Femur (tissue), 1 donor: ENCODE data around the gene GRM7.

Source experiments
- DNase-seq: peaks from one replicate; pipeline ENCODE4 v3.0.0-alpha.2; 2017

GRM7 gene

DNA sequence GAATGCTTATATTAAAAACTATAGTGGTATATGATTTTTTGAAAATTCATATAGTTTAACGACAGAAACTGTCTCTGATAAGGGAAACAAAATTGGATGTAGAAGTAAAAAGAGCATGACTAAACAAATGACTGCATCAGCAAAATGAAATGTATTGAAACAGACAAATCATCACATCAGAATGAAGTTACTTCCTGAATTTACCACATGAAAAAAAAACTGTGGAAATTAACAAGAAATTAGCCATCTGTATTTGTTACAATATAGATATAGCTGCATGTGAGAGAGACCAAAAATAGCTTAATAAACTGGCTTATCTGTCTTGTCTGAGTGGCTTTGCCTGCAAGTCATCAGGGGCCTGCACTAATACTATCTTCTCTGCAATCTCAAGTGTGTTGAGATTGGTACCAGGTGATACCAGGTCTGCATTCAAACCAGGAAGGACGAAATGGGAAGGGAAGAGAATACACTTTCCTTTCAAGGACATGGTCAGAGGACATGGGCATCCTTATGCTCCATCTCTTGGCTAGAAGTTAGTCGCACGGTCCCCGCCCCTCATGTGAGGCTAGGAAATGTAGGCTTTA is 388.7 kb downstream of the GRM7 start:
- no peak for DNase-seq

- no peak for DNase-seq
Measured at GRCh38 chr3:7254251-7254650, 393.3 kb downstream of the GRM7 start.

DNA sequence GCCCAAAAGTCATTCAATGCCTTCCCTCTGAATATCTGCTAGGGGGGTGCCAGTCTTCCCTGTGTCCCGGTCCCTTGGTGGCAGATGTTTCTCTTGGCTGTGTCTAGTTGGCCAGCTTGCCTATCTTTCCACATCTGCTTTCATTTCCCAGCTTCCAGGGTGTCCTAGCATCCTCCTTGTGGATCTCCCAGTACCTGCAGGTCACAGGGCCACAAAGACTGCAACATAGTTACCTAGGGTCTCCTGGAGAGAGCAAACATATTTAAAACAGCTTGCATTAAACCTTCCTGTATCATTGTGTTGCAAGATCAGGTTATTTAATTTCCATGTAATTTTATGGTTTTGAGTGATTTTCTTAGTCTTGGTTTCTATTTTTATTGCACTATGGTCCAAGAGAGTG is 400.1 kb downstream of the GRM7 start:
- no peak for DNase-seq

DNA sequence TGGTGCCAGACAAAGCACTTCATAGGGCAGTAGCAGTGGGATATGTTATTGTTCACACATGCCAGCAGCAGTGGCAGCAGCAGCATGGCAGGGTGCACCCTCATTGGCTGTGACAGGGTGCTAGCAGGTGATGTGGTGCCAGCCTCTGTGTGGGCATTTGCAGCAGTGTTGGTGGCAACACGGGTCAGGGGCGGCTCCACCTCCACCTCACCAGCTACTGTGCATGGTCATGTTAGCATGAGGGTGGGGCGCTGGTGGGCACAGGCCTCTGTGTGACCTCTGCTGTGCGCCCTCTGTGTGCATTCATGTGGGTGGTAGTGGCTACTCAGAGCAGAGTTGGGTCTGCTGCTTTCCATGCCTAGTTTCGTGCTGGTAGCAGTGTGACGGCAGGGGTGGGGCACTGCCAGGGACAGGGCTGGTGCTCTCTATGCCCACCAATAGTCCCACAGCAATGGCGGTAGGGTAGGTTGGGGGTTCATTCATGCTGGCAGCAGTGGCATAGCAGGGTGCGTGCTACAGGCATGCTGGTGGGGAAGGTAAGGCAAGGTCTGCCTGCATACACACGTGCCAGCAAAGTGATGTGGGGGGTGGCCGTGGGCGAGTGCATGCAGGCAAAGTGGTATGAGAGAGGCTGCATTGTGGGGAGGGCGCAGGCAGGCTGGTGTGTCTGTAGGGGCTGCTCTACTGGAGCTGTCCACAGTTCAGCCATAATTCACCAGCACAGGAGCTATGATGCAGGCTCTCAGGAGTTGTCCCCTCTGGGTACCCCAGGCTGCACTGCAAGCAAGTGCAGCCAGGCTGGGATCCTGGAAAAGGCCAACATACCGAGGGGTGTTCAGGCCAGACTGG is 402.7 kb downstream of the GRM7 start:
- no peak for DNase-seq

- DNase-seq = no peak
Measured at GRCh38 chr3:7264196-7264526, 403.2 kb downstream of the GRM7 start.

GRCh38 chr3:7265736-7266135 is 404.8 kb downstream of the GRM7 start:
- no peak for DNase-seq

- DNase-seq = no peak
Measured at GRCh38 chr3:7266551-7266950, 405.6 kb downstream of the GRM7 start.

DNA sequence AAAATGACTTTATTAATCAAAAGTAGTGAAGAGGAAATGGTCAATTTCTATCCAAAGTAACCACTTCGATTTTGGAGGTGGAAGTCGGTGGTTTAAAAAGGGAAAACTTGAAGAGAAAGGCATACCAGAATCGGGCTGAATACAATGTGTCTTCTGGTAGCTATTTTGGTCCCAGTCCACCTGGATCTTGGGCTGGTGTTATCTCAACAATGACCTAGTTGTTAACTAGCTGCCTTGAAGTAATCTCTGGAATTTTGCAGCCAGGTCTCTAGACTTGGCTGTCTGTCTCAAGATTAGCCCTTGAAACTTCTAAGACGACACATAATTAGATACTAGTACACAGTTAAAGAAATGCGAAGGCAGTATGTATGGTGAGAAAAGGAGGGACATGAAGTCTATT is 409.8 kb downstream of the GRM7 start:
- DNase-seq = no peak

- DNase-seq = no peak
Measured at GRCh38 chr3:7271631-7272030, 410.7 kb downstream of the GRM7 start.

DNA sequence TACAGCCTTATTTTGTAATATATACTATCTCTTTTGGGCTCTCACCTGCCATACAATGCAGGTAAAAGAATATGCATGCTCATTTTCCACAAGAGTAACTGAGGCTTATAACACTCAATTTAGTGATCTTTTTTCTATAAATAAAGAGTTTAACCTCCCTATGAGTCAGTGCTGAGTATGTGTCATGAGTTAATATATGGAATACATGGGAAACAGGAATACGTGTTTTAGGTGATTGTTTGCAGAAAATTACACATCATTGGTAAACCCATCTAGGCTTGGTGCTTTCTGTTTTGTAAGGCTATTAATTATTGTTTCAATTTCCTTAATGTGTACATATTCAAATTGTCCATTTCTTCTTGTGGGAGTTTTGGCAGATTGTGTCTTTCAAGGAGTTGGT is 411.3 kb downstream of the GRM7 start:
- DNase-seq = no peak

- no peak for DNase-seq
Measured at GRCh38 chr3:7275396-7275795, 414.5 kb downstream of the GRM7 start.

- DNase-seq = no peak
Measured at GRCh38 chr3:7280318-7280717, 419.4 kb downstream of the GRM7 start.

DNA sequence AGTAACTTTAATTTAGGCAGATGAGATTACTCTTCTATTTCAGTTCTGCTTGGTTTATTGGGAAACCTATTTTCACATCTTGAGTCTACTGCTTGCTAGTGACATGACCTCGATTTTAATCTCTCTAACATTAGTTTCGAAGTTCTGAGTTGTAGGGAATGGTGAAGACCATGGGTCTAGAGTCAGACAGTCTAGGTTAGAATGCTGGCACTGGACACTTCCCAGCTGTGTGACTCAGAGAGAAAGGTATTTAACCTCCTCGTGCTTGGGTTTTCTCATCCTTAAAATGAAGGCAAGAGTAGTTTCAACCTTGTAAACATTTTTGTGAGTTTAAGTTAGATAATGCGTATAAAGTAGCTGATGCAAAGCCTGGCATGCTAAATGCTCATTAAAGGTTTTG is 422.1 kb downstream of the GRM7 start:
- DNase-seq = no peak

DNA sequence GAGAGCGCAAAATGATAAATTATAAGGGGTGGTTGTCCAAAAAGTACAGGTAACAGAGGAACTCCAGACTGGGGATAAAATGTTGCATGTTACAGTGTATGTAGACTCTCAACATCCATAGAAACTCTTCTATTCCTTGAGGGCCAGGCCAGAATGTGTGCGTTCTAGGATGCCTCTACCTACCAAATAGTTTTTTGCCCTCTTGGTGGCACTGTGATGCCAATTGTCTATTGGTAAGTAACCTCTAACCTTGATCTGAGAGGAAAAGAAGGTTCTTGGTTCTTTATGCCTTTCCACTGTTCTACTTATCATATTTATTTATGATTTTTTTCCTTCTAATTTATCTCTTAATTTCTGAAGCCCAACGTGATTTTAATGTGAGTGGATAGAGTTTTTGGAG is 424.6 kb downstream of the GRM7 start:
- no peak for DNase-seq

GRCh38 chr3:7288133-7288532 is 427.2 kb downstream of the GRM7 start:
- DNase-seq = no peak

GRCh38 chr3:7289121-7289520 is 428.2 kb downstream of the GRM7 start:
- DNase-seq = no peak

DNA sequence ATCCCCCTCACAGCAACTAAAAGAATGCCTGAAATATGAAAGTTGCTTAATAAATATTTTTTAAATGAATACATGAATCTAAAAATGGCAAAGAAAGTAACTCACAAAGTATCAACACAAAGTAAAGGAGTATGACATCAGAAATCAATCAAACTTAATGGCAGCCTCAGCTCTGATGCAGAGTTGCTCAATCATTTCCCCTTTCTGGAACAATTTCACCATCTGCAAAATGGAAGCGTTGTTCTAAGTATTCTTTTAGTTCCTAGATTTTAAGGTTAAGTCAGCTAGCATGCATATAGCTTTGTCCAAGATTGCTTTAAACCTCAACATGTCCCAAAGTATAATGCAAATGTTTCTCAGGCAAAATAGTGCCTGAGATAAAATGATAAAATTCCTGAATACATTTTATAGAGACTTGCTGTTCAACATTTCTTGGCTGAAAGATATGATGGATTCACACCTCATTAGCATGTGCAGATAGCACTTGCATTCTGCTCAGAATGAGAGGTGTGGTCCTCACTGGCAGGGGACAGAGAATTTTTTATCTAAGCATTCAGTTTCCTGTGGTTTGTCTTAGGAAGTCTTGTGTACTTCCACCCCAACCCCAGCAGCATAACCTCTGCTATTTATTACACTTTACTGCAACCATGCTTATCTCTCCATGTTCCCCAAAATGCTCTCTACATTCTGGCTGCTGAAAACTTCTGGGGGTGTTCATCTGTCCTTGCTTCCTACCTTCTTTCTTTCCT is 429.3 kb downstream of the GRM7 start:
- DNase-seq = no peak

DNA sequence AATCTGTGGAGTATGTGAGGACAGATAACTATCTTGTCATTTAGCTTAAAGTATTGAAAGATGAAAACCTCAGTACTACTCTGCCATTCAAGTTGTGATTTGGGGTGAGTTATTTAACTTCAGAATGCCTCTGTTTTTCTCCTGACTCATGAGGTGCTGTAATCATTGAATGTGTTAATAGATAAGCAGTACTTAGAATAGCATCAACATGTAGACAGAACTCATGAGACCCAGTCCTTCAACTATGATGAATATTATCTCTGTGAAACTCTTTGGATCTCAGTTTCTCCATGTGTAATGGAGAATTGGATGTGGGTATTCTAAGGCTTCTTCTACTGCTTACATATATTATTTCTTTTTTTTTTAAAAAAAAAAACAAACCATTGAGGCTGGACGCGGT is 431.4 kb downstream of the GRM7 start:
- DNase-seq = no peak

- DNase-seq = no peak
Measured at GRCh38 chr3:7293286-7293685, 432.4 kb downstream of the GRM7 start.

DNA sequence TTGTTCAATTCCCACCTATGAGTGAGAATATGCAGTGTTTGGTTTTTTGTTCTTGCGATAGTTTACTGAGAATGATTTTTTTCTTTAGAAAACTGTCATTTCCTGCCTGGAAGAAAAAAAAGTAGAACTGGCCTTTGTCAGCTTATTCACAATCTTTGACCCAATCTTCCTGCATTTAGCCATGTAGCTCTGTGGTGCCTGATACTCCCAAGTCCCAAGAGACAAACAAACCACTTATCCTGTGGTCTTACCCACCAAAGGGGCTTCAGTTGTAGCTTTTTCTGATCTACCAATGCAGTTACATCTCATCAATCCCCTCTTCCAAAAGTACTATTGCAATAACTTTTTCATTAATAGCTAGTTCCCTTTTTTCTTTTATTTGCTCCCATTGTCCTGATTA is 444.6 kb downstream of the GRM7 start:
- DNase-seq = no peak

DNA sequence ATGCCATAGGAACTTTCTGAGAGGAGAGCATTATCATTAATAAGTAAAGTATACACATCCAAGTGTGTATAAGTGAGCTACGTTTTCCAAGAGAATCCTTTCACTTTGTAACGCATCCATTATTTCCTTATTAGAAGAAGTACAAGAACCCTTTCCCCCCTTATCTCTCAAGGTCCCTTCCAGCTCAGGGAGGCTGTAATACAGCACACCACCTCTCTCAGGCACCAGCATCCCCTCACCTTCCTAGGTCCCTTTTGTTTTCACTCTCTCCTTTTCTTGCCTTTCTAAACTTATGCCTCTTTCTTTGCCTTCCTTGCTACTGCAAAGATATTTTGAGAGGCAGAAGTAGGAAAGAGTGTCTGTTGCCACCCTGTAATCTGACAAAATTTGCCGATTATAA is 446.0 kb downstream of the GRM7 start:
- no peak for DNase-seq

DNA sequence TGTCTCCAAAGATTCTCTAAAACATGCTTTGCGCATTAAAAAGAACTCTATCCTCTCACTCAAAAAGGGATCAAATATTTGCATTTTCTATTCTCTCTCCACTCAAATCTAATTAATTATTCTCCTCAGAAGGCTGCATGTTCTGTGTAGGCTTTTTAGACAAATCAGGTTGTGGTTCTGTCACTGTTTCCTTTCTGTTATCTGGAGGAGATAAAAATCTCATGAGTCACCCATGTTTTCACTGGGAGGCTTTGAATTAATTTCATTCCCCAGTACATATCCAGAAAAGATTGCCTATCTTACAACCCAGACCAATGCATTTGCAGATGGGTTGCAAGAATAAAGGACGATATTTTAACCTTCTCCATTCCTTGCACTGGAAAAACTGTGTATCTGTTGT is 446.5 kb downstream of the GRM7 start:
- DNase-seq = no peak

DNA sequence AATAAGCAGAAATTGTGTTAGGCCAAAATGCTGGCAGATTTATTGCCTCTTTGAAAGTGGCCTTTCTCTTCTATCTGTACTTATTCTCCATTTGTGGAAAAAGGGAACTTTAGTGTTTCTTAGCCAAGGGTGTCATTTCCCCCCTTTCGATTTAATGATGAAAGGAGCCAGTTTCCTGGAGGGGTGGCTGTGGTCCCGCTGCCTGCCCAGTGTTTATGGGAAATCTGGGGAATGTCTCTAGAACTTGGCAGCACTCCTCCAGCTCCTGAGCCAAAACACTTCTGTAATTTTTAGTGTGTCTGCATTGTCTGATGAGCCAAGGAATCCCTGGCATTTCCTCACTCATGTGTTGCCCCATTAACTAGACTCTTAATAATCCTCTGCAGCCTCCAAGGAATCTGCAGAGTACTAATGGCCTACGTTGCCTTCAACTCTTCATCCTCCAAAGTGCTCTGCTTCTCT is 448.8 kb downstream of the GRM7 start:
- DNase-seq = peak; percentile 76

GRCh38 chr3:7315037-7315436 is 454.1 kb downstream of the GRM7 start:
- DNase-seq = no peak
